Heart right ventricle (tissue), 16 donors: ENCODE measurements around the gene STK4. TPM values are rescaled to one million over a fixed set of nuclear protein-coding genes. Genes with fewer than 3 reads are reported as not detected.
A peak's percentile ranks its signal among the peaks of the same experiment; 100 is the strongest.

ENCODE experiments used
- ATAC-seq, 8 donors: fragments of 200-7000 bp; cut with Tn5 transposase; one replicate each; pipeline ENCODE4 v1.9.1; 2020; ENCODE audit warnings: mild to moderate bottlenecking in 8 of 8, moderate library complexity in 8 of 8, moderate number of reproducible peaks in 1 of 8
- DNase-seq, 2 donors: peaks; one replicate each; pipeline ENCODE4 v3.0.0-alpha.2; 2020
- H3K27ac ChIP-seq, 10 donors: fragments of 200-600 bp; sonication (generic) in 2 of 10; one replicate each; pipeline versions ENCODE4 v1.5.0 to v1.8.0; 2020 to 2022; ENCODE audit warnings: mild to moderate bottlenecking in 3 of 10
- H3K27me3 ChIP-seq, 7 donors: fragments of 200-600 bp; one replicate each; pipeline ENCODE4 v1.8.0; 2021 to 2022; ENCODE audit warnings: mild to moderate bottlenecking in 2 of 7
- H3K36me3 ChIP-seq, 9 donors: fragments of 200-600 bp; sonication (generic) in 1 of 9; one replicate each; pipeline versions ENCODE4 v1.5.0 to v1.8.0; 2020 to 2022; ENCODE audit warnings: mild to moderate bottlenecking in 2 of 9
- H3K4me1 ChIP-seq, 9 donors: fragments of 200-600 bp; sonication (generic) in 1 of 9; one replicate each; pipeline versions ENCODE4 v1.5.0 to v1.8.0; 2020 to 2022; ENCODE audit warnings: mild to moderate bottlenecking in 4 of 9
- H3K4me3 ChIP-seq, 10 donors: fragments of 200-600 bp; sonication (generic) in 2 of 10; one replicate each; pipeline versions ENCODE4 v1.5.0 to v1.8.0; 2020 to 2022; ENCODE audit warnings: mild to moderate bottlenecking in 7 of 10, moderate library complexity in 2 of 10
- H3K9me3 ChIP-seq, 11 donors: fragments of 200-600 bp in 10 of 11; sonication (generic) in 2 of 11; one replicate each; pipeline versions ENCODE4 v1.5.0 to v1.8.0; 2013 to 2022; ENCODE audit warnings: mild to moderate bottlenecking in 2 of 11, control low read depth in 1 of 11, moderate library complexity in 1 of 11
- WGBS, 2 donors: extraction: QIAGEN DNeasy Blood & Tissue Kit; methylation state at CpG; one replicate each; pipeline ENCODE4 v1.1.7; 2013; ENCODE audit warnings: inconsistent platforms in 1 of 2; 5-methylcytosine and 5-hydroxymethylcytosine counted together
- intact Hi-C, 10 donors: fragments of 100-400 bp; cut with DNase I; formaldehyde crosslinking; loops; one replicate each; pipeline versions ENCODE4 v1.11.1 to v1.14.2; 2022
- polyA plus RNA-seq, 2 donors: library from polyadenylated mRNA; stranded (reverse); fragments of 200-250 nt; gene quantifications; one replicate each; pipeline ENCODE4 v1.2.3, GENCODE V29; 2013
- total RNA-seq, 10 donors: library from RNA; stranded (reverse); fragmentation: NEBNext Ultra II Directional in 3 of 10; extraction: Animal tissue kit (Norgen Biotek cat#: 25700) in 3 of 10; gene quantifications; one replicate each; pipeline versions ENCODE4 v1.2.1 to v1.2.4, GENCODE V29; 2021 to 2023
- TF ChIP-seq, protein P1 (sequence below), 9 donors: fragments of 200-600 bp; sonication (generic) in 2 of 9; IDR thresholded peaks; one replicate each; pipeline versions ENCODE4 v1.5.0 to v1.8.0; 2021 to 2022; ENCODE audit warnings: antibody characterized with exemption in 9 of 9, mild to moderate bottlenecking in 5 of 9, moderate library complexity in 1 of 9
- donor health status: Arrhythmogenic right ventricular cardiomyopathy.
- donor health status: ischemic (EF 13 %, LVEDD 7.1; RV severe dilation, severe dysfunction).
- donor health status: healthy with polysubstance abuse.
- donor health status: DM: no; HTN: yes; CAD: no.
- donor health status: DM: no; HTN: no; CAD: no.
- donor health status: ischemic (EF 25% LVEDD 6.9; RV normal size, moderate dysfunction).
- donor health status: ischemic (EF 25% LVEDD 5.7; RV mildly dilated, moderate dysfunction).
- donor health status: healthy.
- donor health status: DM: yes; HTN: yes; CAD: no.
- donor health status: Ischemic cardiomyopathy.
- donor health status: ischemic (EF 35%, LVEDD 5.7; RV mildly dilated, moderate dysfunction).
- donor health status: nonischemic (EF 11% LVEDD 7.7; RV severe dilation, severe dysfunction).
- donor health status: DM: yes; HTN: yes; CAD: no.
- donor health status: PGD.
- donor health status: ischemic (EF 29% LVEDD 5.4; RV normal size, mild dysfunction).
- donor health status: nonischemic (EF 23%, LVEDD 6.1; RV moderate dilation, normal function).

Gene STK4
- total and polyA plus RNA-seq, 12 donors = 3.7 to 18.1 (median 8.1) TPM

DNA sequence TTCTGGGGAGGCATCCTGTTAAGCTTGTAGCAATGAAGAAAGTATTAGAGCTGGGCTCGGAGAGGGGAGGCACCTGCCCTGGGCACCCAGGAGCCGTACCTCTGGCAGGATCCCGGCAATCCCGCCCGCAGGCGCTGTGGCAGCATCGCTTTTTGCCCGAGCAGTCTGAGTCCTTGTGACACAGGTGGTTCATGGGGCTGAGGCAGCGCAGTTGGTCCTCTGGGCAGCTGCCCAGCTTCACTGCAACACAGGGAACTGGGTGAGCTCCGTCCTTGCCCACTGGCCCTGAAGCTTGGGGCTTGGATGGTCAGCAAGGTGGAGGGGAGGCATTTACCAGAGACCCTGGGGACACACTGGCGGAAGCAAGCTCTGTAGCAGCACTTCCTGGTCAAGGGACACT lies 144.0 kb downstream of the STK4 start:
- Histone ChIP-seq H3K27me3 (peaks cover 0 to 50% (median 26%) of the 10 kb centered on the region in 7 donors), H3K27ac (no peak overlapping the region), H3K9me3 (no peaks in the 10 kb centered on the region), H3K4me3 (no peak overlapping the region), H3K36me3 (no peaks in the 10 kb centered on the region), H3K4me1 (no peaks in the 10 kb centered on the region)
- DNase-seq = no peak
- intact Hi-C loops = loop anchor here in 1 of 10 donors (5.0 kb wide), 1 partner anchor 597 kb away; the partner anchor contains the start of gene WFDC10B
- no peak for ATAC-seq
- WGBS, 2 donors = 89 to 90% methylated on average over 11 of the region's 11 CpGs
- TF ChIP-seq, protein P1, sequence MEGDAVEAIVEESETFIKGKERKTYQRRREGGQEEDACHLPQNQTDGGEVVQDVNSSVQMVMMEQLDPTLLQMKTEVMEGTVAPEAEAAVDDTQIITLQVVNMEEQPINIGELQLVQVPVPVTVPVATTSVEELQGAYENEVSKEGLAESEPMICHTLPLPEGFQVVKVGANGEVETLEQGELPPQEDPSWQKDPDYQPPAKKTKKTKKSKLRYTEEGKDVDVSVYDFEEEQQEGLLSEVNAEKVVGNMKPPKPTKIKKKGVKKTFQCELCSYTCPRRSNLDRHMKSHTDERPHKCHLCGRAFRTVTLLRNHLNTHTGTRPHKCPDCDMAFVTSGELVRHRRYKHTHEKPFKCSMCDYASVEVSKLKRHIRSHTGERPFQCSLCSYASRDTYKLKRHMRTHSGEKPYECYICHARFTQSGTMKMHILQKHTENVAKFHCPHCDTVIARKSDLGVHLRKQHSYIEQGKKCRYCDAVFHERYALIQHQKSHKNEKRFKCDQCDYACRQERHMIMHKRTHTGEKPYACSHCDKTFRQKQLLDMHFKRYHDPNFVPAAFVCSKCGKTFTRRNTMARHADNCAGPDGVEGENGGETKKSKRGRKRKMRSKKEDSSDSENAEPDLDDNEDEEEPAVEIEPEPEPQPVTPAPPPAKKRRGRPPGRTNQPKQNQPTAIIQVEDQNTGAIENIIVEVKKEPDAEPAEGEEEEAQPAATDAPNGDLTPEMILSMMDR (IDR thresholded peaks at IDR 0.05) = no peak

DNA sequence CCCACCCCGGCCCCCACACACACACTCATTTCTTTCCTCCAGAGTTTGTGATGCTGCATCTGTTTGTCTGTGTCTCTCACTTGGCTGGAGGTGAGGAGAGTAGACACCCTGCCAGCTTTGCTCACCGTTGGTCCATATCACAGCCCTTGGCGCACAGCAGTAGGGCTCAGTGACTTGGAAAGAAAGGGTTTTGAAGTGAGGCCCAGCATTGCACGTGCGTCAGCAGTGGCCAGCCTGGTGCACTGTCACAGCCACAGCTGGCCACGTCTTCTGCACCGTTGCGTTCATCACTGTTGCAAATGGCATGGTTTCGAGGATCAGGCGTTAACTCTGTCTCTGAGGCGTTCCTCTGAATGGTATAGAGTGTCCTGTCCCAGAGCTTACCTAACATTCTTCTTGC lies 145.0 kb downstream of the STK4 start:
- Histone ChIP-seq H3K9me3 (no peaks in the 10 kb centered on the region), H3K4me3 (no peak overlapping the region), H3K4me1 (no peaks in the 10 kb centered on the region), H3K27me3 (peaks cover 0 to 51% (median 22%) of the 10 kb centered on the region in 7 donors), H3K27ac (no peak overlapping the region), H3K36me3 (no peaks in the 10 kb centered on the region)
- TF ChIP-seq, protein P1 (IDR thresholded peaks at IDR 0.05) = no peak
- intact Hi-C loops = loop anchor here in 1 of 10 donors (5.0 kb wide), 1 partner anchor 596 kb away; the partner anchor contains the start of gene WFDC10B
- no peak for ATAC-seq
- no peak for DNase-seq
- WGBS, 2 donors = 70 to 73% methylated on average over 11 of the region's 11 CpGs

GRCh38 chr20:45111799-45112471 lies 145.6 kb downstream of the STK4 start:
- no peaks in the 10 kb centered on the region for H3K36me3 ChIP-seq
- no peak overlapping the region for H3K4me3 ChIP-seq
- H3K4me1 ChIP-seq = no peaks in the 10 kb centered on the region
- no peaks in the 10 kb centered on the region for H3K9me3 ChIP-seq
- intact Hi-C loops = loop anchor here in 1 of 10 donors (5.0 kb wide), 1 partner anchor 595 kb away; the partner anchor contains the start of gene WFDC10B
- TF ChIP-seq, protein P1 (IDR thresholded peaks at IDR 0.05) = peak; percentile 10 to 50 (median 45)
- WGBS, 2 donors = 39 to 42% methylated on average over 17 of the region's 17 CpGs
- H3K27ac ChIP-seq = no peak overlapping the region
- H3K27me3 ChIP-seq = peaks cover 0 to 56% (median 20%) of the 10 kb centered on the region in 7 donors
- DNase-seq (no peak), ATAC-seq (no peak)

DNA sequence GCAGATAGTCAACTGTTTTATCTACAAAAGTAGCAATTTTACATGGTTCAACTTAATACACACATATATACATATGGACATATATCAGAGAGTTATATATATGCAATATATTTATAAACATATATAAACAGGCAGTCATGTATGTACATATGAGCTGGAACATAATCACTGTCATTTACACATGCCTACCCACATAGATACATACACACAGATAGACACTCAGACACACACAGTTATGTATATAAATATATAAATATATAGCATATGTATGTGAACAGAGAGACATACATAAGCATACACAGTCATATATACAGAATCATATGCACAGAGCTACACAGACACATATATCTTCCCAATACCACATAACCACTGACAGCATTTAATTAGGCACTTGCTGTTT lies 146.4 kb downstream of the STK4 start:
- ATAC-seq (no peak), DNase-seq (no peak)
- TF ChIP-seq, protein P1 (IDR thresholded peaks at IDR 0.05) = no peak
- no peaks in the 10 kb centered on the region for H3K36me3 ChIP-seq
- H3K27me3 ChIP-seq = peaks cover 0 to 57% (median 22%) of the 10 kb centered on the region in 7 donors
- H3K9me3 ChIP-seq = no peaks in the 10 kb centered on the region
- H3K4me3 ChIP-seq = no peak overlapping the region
- H3K27ac ChIP-seq = no peak overlapping the region
- intact Hi-C loops = loop anchor here in 1 of 10 donors (5.0 kb wide), 1 partner anchor 595 kb away; the partner anchor contains the start of gene WFDC10B
- H3K4me1 ChIP-seq = no peaks in the 10 kb centered on the region
